ENCODE data around the gene MOGAT3.
A peak's percentile ranks its signal among the peaks of the same experiment; 100 is the strongest.

The MOGAT3 gene, protein sequence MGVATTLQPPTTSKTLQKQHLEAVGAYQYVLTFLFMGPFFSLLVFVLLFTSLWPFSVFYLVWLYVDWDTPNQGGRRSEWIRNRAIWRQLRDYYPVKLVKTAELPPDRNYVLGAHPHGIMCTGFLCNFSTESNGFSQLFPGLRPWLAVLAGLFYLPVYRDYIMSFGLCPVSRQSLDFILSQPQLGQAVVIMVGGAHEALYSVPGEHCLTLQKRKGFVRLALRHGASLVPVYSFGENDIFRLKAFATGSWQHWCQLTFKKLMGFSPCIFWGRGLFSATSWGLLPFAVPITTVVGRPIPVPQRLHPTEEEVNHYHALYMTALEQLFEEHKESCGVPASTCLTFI

DNA sequence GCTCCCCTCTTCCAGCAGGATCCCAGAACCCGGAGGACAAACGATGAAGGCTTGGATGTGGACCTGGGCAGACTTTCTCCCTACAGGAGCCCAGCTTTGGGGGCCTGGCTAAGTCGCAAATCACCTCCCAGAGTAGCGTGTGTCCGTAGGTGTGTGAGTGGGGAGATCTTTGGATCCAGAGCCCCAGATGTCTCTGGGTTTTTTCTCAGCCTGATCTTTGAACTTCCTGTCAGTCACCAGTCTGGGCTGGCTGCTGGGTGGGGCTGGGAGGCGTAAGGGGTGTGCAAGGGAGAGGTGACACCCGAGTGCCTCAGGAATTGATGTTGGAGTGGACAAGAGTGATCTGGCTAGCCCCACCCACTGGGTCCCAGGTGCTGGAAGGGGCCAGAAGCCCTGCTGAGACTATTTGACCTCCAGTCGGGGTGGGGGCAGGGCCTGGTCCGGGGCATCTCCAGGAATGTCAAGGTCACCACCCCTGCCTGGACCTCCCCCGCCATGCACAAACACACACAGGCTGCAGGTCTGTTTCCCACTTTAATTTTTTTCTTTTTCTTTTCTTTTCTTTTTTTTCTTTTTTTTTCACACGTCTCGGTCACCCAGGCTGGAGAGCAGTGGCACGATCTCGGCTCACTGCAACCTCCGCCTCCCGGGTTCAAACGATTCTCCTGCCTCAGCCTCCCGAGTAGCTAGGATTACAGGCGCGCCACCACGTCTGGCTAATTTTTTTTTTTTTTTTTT, at the start of gene MOGAT3:
Gene MOGAT3, minus strand, starts transcription at position 175 of the 738 bp plus-strand sequence. CDS start 182 bp downstream, outside the sequence.
- no peak for DNase-seq

DNA sequence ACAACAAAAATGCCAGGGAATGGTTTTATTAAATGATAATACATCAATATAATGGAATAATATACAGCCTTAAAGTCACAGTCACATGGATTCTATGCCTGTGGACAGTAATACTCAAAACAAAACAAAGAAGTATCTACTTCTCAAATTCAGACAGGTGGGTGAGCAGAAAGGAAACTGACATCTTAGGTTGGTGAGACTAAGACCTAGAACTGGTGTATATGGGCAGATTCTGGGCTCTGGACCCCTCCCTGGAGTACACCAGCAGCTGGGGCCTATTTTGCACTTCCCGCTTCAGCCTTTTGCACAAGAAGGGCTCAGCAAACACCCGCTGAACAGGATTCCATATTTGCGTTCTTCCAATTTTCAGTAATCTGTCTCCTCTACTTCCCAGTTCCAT, 49.5 kb upstream of the MOGAT3 start:
- no peak for DNase-seq

DNA sequence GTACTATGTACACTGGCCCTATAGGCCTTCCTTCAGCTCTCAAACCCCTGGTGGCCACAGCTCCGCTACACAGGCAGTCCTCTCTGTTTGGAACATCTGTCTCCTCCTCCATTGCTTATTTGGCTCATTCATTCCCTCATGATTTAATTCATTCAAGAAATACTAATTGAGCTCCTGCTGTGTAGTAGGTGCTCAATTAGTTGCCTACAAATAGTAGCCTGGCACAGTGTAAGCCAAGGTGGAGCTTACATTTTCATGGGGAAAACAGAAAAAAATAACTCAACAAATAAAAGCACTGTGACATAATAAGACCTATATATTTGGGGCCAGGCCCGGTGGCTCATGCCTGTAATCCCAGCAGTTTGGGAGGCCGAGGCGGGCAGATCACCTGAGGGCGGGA, 47.4 kb upstream of the MOGAT3 start:
- DNase-seq, result no peak

DNA sequence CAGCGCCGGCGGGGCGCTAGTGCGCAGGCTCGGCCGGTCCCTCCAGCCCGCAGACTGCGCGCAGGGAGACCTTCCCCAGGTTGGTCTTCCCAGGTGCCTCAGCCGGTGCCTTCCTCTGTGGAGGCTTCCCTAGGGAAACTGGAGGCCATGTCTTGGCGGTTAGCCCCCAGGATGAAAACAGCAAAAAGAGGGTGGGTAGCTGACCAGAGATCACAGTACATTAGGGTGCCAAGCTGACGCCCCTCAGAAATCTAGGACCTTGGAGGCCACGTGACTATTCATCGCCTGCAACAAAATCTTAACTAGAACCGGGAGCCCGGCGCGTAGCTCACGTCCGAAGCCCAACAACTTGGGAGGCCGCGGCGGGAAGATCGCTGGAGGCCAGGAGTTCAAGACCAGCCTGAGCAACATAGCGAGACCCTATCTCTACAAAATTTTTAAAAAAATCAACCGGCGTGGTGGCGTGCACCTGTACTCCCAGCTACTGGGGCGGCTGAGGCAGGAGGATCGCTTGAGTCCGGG, 44.4 kb upstream of the MOGAT3 start:
- peak; percentile 79 for DNase-seq

DNA sequence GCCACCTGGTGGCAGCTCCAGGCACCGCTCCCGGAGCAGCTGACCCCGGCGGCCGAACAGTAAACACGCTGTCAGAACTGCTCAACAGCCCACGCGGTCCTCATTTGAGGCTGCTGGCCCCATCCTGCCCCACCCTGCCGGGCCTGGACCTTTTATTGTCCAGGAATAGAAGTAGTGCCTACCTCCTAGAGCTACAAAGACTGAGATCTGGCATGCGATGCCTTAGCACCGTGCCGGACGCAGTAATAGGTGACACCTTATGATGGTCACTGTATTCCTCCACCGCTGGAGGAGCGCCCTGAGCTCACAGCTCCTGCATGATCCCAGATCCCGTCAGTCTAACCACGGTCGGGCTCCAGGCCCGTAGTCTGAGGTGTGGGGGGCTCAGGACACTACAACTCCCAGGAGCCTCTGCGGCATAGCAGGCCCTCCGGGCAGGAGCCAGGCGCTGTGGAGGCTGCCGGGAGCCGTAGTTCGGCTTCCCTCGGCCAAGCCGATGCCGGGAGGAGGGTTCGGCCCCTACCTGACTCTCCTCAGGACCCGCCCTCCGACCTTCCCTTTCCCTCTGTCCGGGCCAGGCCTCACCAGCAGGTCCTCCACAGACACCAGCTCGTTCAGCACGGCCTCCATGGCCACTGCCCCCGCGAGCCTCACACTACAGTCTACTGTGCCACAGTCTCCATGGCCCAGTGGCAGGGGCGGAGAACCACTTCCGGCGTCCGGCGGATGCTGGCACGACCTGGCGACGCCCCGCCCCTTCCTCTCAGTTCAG, 43.7 kb upstream of the MOGAT3 start, which contains the start of gene FIS1:
Gene FIS1, minus strand, starts transcription at position 707 of the 772 bp plus-strand sequence. Its CDS starts 77 bp downstream, at position 630.
- peak; percentile 64 for DNase-seq

DNA sequence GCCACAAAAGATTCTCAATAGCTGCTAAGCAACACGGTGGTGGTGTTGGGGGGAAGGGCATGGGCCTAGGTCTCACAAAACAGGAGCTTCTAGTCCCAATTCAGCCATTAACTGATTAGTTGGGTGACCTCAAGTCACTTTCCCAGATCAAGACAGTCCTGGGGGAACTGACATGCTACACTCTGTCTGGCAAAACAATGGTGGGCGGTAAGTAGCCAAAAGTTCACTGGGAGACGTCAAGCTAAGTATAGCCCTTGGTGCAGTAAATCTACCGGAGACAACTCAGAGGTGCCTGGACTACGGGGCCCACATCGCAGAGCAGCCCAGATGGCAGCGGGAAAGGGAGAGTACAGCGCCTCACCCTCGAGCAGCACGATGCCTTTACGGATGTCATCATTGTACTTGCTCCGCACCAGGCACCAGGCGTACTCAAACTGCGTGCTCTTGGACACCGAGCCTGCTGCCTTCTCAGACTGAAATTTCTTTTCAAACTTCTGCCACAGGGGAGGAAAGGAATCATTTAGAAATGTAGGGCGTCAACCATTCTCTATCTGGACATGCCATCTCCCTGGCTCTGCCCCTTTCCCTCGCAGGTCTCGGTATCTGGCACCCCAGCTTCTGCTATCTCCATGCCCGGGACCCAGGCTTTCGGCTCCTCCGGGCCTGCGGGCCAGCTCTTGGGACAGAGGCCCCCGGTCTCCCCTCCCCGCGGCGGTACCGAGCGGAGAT, 43.0 kb upstream of the MOGAT3 start:
- DNase-seq, result no peak

DNA sequence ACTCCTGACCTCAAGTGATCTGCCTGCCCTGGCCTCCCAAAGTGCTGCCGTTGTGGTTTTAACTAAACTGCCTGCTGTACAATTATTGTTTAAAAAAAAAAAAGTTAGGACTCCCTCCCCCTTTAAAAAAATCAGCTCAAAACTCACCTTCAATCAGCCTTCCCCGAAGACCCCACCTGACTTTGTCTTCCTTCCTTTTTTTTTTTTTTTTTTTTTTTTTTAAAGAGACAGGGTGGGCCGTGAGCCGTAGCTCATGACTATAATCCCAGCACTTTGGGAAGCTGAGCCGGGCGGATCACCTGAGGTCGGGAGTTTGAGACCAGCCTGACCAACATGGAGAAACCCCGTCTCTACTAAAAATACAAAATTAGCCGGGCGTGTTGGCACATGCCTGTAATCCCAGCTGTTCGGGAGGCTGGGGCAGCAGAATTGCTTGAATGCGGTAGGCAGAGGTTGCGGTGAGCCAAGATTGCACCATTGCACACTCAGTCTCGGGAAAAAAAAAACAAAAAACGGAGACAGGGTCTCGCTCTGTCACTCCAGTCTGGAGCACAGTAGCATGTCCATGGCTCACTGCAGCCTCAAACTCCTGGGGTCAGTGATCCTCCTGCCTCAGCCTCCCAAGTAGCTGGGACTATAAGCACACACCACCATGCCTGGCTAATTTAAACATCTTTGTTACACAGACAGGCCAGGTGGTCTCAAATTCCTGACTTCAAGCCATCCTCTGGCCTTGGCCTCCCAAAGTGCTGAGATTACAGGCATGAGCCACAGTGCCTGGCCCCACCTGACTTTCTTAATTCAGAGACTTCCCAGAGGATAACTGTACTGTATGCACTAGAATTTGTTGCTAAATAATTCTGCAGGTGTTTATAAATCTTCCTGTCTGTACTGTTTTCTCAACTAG, 40.9 kb upstream of the MOGAT3 start:
- no peak for DNase-seq

DNA sequence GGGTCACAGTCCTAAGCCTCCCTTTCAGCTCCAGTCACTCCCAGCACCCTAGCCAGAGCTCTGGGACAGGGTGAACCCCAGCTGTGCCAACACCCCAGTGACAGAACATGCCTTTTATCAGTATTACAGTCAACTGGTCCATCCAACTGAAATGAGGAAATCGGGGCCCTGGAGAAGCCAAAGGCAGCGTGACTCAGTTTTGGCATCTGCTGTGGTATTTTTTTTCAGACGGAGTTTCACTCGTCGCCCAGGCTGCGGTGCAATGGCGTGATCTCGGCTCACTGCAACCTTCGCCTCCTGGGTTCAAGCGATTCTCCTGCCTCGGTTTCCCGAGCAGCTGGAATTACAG, 40.2 kb upstream of the MOGAT3 start:
- DNase-seq, result no peak

DNA sequence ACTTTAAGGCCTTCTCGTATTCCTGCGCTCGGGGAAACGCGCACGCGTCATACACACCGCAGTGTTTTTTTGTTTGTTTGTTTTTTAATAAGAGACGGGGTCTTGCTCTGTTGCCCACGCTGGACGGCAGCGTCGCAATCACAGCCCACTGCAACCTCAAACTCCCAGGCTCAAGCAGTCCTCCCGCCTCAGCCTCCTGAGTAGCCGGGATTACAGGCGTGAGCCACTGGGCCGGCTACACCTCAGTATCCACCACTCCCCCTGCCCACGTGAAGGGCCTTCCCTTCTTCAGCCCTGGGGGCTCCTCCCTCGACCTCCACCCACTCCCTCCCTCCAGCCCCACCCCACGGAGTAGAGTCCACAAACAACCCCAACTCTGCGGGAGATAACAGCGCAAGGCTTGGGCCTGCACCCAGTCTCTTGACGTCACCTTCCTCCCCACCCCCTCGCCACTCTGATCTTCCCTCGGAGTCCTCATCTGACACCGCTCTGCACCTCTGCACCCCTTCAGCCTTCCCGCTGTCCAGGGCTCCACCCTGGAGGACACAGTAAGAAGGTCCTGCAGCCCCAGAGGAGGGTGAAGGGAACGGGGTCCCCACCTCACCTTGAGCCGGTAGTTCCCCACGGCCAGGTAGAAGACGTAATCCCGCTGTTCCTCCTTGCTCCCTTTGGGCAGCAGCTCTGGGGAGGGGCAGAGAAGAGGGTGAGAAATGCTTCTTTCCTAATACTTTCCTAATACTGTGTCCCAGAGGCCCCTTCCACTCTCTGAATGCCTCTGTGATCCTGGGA, 39.6 kb upstream of the MOGAT3 start:
- no peak for DNase-seq

DNA sequence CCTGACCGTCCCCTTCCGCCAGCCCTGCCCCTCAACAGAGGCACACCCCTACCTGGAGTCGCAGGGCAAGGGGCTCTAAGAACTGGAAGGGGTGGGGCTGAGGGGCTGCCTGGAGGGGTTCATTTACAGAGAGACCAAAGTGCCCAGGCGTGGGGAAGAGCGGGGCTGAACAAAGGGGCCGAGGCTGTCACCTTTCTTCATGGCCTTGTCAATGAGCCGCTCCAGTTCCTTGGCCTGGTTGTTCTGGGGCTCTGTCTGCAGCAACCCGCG, 39.0 kb upstream of the MOGAT3 start:
- DNase-seq, result no peak

DNA sequence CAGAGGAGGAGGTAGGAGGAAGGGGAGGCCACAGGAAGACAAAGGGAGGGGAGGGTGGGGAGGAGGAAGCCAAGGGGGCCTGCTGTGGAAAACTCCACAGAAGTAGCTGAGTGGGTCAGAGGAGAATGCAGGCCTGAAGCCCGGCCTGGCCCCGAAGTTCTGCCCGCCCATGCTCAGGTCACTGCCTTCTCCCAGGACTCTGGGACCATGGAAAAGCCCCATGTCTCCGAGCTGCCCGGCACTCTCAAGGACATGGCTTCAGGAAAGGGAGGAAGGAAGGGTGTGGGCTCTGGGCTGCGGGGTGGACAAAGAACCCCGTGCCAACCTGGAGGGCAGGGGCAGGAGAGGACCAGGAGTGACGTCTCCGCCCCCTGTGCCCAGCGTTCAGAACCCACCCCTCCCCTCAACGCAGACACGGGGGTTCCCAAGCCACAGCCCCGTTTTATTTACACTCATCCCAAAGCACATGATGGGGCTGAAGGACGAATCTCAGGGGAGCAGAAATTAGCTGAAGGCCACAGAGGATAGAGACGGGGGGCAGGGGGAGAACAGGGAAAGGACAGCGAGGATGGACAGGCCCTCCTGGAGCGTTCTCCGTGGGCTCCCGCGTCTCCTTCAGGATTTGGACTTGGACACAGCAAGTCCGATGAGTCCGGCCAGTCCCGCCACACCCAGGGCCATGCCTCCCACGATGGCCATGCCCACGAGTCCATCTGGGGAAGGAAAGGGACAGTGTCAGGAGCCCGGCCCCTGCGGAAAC, 38.5 kb upstream of the MOGAT3 start:
- no peak for DNase-seq

DNA sequence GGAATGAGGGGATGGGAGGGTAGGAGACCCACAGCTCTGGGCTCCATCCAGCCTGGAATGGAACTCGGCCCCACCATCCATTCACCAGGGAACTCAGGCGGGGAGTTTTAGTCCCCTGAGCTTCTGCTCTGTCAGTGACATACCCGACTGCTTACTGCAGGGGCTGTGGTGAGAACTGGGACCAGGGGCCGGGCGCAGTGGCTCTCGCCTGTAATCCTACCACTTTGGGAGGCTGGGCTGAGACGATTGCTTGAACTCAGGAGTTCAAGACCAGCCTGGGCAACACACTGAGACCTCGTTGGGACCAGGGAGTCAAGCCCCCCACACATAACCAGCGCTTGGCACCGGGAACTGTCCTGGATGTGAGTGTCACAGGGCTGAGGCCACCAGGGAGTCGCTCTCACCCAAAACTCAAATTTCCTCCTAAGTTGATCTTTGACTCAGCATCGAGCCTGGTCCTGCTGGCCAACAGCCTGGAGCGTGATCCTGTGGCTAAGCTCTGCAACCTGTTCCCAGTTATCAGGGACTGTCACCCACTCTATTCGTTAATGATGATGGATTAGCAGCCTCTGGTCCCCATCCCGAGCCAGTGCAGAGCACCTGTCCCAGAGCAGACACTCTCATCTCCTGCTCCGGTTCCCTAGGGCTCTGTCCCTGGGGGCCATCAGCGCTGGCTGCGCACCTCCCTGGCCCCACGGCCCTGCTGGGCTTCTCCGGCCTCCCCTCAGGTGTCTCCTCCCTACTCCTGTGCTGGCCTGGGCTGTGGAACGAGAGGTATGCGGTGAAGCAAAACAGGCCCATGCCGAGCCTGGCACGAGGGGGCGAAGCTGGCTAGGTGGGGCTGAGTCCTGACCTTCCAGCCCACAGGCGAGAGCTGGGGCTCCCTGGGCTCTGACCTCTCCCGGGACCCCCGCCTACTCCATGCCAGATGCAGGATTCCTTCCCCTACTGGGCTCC, 37.7 kb upstream of the MOGAT3 start:
- no peak for DNase-seq

DNA sequence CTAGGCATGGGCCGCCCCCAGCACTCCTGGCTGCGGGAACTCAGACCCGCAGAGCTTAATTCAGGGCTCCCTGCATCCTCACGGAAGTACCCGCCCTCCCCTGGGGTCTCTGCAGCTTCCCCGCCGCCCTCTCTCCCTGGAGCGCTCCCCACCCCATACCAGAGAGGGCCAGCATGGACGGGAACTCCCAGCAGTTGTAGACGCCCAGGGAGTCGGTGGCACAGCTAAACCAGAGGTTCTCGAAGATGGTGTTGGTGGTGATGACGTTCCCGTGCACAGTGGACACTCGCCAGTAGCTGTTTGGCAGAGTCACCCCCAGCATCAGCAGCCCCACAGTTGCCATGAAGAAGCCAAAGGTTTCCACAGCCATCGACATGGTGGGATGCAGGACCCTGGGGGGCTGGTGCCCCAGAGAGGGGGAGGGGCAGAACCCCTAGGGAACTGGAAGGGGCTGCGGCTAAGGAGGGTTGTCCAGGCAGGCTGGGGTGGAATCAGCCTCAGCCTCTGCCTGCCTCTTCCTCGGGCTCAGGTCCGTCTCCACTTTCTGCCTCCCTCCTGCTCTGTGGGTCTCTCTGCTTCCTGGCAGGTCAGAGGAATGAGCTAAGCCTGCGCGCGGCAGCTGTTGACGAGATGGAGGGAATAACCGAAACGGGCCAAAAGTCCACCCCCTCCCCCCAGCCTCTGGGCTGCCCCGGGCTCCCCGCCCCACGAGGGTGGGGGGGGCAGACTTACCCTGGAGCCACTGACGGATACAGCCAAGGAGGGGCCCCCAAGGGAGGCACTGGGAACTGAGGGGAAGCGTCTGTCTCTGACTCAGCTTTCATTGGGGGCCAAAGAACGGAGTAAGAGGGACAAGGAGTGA, 36.6 kb upstream of the MOGAT3 start, which contains the start of gene CLDN15:
Gene CLDN15, minus strand, starts transcription at position 597 of the 862 bp plus-strand sequence. Its CDS starts 221 bp downstream, at position 376.
- DNase-seq, result no peak

DNA sequence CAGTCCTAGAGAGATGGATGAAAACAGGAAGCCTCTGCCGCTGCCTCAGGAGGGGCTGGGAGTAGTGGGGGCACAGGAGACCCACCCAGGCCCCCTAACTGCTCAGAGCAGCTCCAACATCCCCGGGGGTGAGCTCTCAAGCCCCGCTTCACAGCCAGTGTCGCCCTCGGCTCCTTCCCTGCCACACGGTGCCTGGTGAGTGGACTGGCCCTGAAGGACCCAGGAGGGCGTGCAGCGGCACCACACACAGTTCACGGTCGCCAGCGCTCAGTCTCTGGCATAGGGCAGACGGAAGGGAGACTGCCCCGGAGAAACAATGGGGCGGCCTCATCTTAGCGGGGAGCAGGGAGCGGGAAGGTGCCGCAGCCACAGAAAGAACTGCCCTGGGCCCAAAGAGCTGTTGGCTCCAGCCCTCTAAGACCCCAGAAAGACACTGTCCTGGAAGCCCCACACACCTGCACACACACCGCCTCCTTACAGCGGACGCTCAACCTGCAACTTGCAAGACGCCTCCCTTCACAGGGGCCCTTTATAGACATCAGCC, 35.5 kb upstream of the MOGAT3 start:
- DNase-seq, result no peak

DNA sequence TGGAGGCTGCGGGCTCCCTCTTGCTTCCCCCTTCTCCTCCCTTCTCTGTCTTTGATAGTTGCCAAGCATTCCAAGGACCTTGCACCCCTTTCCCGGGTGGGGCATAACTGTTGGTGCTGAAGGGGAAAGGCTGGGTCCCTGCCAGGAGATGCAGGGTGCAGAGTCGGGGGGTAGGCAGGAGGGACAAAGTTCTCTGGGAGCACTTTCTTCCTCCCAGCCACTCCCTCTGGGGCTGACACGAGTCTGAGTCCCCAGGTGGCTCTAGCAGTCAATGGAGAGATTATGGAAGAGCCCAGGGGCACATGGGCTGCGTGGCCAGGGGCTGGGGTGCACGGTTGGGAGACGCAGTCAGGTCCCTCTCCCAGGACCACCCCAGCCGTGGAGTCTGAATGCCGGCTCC, 34.7 kb upstream of the MOGAT3 start:
- DNase-seq, result no peak

DNA sequence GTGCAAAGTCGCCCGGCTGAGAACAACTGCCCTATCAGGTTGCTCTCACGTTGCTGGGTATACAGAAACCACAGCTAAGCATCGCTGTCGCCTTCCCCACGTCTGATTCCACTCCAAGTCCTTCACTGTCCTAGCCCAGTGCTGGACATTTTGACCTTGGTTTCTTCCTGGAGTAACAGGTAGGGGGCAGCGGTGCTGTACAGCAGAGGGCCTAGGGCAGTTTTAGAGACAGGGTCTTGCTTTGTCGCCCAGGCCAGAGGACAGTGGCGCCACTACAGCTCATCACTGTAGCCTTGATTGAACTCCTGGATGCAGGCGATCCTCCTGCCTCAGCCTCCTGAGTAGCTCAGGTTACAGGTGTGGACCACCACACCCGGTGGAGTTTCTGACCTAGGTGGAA, 34.2 kb upstream of the MOGAT3 start:
- no peak for DNase-seq

DNA sequence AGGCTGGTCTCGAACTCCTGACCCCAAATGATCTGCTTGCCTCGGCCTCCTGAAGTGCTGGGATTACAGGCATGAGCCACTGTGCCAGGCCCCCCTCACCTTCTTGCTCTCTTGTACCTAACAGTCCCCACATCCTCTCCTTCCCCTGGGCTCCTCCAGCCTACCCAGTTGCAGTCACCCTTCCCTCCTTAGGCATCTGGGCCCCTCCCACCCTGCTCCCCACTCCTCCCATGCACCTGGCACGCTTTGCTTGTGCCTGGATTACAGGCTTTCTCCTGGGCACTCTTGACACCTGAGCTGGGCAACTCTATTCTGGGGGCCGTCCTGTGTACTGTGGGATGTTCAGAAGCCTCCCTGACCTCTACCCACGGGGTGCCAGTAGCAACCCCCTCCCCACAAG, 33.8 kb upstream of the MOGAT3 start:
- no peak for DNase-seq
